ENCODE results near the gene C22orf39. TPM values are rescaled to one million over a fixed set of nuclear protein-coding genes. Genes with fewer than 3 reads are reported as not detected.
A peak's percentile ranks its signal among the peaks of the same experiment; 100 is the strongest.

Gene C22orf39
- total and polyA plus RNA-seq, 9 donors, result 25.7 to 58.9 (median 33.5) TPM

DNA sequence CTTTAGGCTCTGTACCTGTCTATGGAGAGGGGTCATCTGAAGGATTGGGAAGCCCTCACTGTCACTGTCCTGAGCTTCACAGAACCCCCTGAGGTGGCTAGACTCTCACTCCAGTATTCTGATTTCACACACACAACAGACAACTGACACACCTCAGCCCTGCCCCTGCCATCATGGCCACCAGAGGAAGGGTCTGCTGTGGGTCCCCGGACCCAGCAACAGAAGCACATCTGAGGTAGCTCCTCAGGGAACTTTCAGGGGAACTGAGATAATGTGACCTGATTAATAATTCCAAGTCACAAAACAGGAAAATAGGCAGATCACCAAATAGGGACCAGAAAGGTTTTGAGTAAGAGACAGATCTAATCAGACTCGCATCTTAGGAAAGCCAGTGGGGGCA, 7.5 kb upstream of the C22orf39 start:
- Histone ChIP-seq H3K4me1 (ENCODE audit: insufficient read depth) (no peaks in the 10 kb centered on the region), H3K4me3 (no peak overlapping the region), H3K27ac (no peak overlapping the region), H3K27me3 (no peaks in the 10 kb centered on the region), H3K36me3 (no peaks in the 10 kb centered on the region), H3K9me3 (no peaks in the 10 kb centered on the region)
- TF ChIP-seq, protein P1, sequence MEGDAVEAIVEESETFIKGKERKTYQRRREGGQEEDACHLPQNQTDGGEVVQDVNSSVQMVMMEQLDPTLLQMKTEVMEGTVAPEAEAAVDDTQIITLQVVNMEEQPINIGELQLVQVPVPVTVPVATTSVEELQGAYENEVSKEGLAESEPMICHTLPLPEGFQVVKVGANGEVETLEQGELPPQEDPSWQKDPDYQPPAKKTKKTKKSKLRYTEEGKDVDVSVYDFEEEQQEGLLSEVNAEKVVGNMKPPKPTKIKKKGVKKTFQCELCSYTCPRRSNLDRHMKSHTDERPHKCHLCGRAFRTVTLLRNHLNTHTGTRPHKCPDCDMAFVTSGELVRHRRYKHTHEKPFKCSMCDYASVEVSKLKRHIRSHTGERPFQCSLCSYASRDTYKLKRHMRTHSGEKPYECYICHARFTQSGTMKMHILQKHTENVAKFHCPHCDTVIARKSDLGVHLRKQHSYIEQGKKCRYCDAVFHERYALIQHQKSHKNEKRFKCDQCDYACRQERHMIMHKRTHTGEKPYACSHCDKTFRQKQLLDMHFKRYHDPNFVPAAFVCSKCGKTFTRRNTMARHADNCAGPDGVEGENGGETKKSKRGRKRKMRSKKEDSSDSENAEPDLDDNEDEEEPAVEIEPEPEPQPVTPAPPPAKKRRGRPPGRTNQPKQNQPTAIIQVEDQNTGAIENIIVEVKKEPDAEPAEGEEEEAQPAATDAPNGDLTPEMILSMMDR (IDR thresholded peaks at IDR 0.05), result no peak
- TF ChIP-seq POLR2A (IDR thresholded peaks at IDR 0.05), result no peak
- TF ChIP-seq EP300 (IDR thresholded peaks at IDR 0.05), result no peak
- 95 to 98% (median 97%) methylated on average over 2 of the region's 2 CpGs for WGBS, 3 donors
- DNase-seq, result no peak
- intact Hi-C loops (cut with DNase I), result no loop called here

DNA sequence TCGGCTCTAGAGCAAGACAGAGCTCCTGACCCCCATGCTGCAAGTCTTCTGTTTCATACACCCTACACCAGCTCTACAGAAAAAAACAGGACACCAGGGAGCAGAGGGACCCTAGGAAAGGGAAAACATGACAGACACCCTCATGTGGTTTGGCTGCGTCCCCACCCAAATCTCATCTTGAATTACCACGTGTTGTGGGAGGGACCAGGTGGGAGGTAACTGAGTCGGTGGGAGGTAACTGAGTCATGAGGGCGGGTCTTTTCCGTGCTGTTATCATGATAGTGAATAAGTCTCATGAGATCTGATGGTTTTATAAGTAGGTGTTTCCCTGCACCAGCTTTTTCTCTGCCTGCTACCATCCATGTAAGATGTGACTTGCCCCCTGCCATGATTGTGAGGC, 6.6 kb upstream of the C22orf39 start:
- no peak overlapping the region for H3K4me3 ChIP-seq
- DNase-seq, result peak in 1 of 5 donors; percentile 16
- no peak overlapping the region for H3K27ac ChIP-seq
- H3K4me1 ChIP-seq (ENCODE audit: insufficient read depth), result no peaks in the 10 kb centered on the region
- TF ChIP-seq EP300 (IDR thresholded peaks at IDR 0.05) (no peak), POLR2A (IDR thresholded peaks at IDR 0.05) (no peak)
- TF ChIP-seq, protein P1 (IDR thresholded peaks at IDR 0.05), result no peak
- no peaks in the 10 kb centered on the region for H3K36me3 ChIP-seq
- no peaks in the 10 kb centered on the region for H3K27me3 ChIP-seq
- intact Hi-C loops (cut with DNase I), result no loop called here
- WGBS, 3 donors, result 66 to 69% (median 69%) methylated on average over 6 of the region's 6 CpGs
- H3K9me3 ChIP-seq, result no peaks in the 10 kb centered on the region

DNA sequence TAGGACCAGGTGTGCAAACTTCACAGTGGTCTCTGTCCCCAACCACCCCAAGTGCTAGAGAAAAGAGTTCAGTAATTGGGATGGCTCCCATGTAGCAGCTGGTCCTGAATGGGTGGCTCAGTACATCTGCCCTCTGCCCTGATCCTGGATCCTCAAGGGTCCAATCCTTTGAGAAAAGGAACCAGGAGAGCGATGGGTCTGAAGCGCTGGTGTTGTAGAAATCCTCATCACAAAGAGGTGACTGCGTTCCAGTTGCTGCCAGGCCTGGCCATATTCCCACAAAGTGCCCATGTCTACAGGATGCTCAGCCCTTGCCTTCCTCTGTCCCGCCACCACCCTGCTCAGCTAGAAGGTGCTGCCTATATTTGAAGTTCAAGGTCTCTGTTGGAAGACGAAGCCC, 6.2 kb upstream of the C22orf39 start:
- Histone ChIP-seq H3K27ac (no peak overlapping the region), H3K27me3 (no peaks in the 10 kb centered on the region), H3K4me3 (no peak overlapping the region), H3K9me3 (no peaks in the 10 kb centered on the region), H3K4me1 (ENCODE audit: insufficient read depth) (no peaks in the 10 kb centered on the region), H3K36me3 (no peaks in the 10 kb centered on the region)
- DNase-seq, result peak in 1 of 5 donors; percentile 21
- WGBS, 3 donors, result 82 to 98% (median 91%) methylated on average over 5 of the region's 5 CpGs
- TF ChIP-seq EP300 (IDR thresholded peaks at IDR 0.05) (no peak), POLR2A (IDR thresholded peaks at IDR 0.05) (no peak)
- TF ChIP-seq, protein P1 (IDR thresholded peaks at IDR 0.05), result no peak
- intact Hi-C loops (cut with DNase I), result no loop called here

DNA sequence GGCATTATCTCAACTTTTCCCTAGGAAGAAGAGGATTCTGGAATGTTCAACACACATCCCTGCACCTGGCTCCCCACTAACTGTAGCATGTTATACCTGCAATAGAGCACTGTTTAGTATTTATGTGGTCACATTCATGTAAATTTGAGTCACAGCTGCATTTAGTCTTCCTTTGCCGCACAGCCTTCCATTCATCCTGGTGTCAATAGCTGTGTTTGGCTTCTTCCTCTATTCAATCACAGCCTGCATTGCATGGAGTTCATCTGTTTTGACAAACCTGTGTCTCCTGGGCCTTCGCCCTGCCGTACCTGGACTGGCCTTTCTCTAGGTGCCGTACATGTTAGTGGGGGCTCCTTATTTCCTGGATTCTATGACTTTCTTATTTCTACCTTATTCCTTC, 4.1 kb upstream of the C22orf39 start:
- H3K36me3 ChIP-seq, result no peaks in the 10 kb centered on the region
- no peaks in the 10 kb centered on the region for H3K9me3 ChIP-seq
- intact Hi-C loops (cut with DNase I), result no loop called here
- DNase-seq, result no peak
- no peak overlapping the region for H3K4me3 ChIP-seq
- H3K4me1 ChIP-seq (ENCODE audit: insufficient read depth), result peaks cover 3% of the 10 kb centered on the region
- H3K27ac ChIP-seq, result no peak overlapping the region
- WGBS, 3 donors, result 94 to 97% (median 95%) methylated on average over 4 of the region's 4 CpGs
- H3K27me3 ChIP-seq, result no peaks in the 10 kb centered on the region
- no peak for TF ChIP-seq EP300 (IDR thresholded peaks at IDR 0.05)
- TF ChIP-seq, protein P1 (IDR thresholded peaks at IDR 0.05), result no peak
- no peak for TF ChIP-seq POLR2A (IDR thresholded peaks at IDR 0.05)

Measured in ovary (tissue), 9 donors.